Measurements from ENCODE around the gene XCR1. TPM values are rescaled to one million over a fixed set of nuclear protein-coding genes. Genes with fewer than 3 reads are reported as not detected.

Gene XCR1
- total and polyA plus RNA-seq, 4 donors = 0.26 to 0.63 TPM; not detected in 2

DNA sequence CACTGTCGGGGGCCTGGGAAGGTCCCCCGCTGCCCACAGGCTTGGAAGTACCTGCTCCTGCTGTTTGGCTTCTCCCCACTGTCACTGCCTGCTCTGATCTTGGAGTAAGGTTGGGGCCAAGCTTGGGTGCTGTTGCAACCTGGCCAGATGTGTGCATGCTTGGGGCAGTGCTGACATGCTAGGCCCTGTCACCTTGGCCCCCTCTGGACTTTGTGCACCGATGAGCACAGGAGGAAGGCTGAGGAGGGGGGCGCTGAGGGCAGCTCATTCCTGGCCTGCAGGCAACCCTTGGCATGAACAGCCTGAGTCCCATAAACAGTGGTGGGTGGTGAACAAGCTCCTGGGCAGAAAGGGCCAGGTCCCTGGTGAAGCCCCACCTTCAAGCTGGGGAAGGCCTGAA lies 4.0 kb upstream of the XCR1 start:
- DNase-seq (no peak), ATAC-seq (ENCODE audit: low FRiP score) (no peak)
- Histone ChIP-seq H3K4me1 (ENCODE audit: control insufficient read depth in 1 of 2, insufficient read depth in 2 of 2, low read length in 2 of 2) (no peaks in the 10 kb centered on the region), H3K36me3 (ENCODE audit: control insufficient read depth in 1 of 2, insufficient read depth in 2 of 2, low read length in 1 of 2) (no peaks in the 10 kb centered on the region), H3K4me3 (ENCODE audit: low read length in 2 of 2) (no peak overlapping the region), H3K27ac (ENCODE audit: low read depth in 1 of 2, low read length in 2 of 2) (no peak overlapping the region), H3K9me3 (ENCODE audit: control insufficient read depth, low read length) (peaks cover 2% of the 10 kb centered on the region), H3K27me3 (ENCODE audit: control insufficient read depth in 1 of 2, insufficient read depth in 2 of 2, low read length in 1 of 2) (peaks cover 0 to 1% of the 10 kb centered on the region in 2 donors)
- WGBS, 2 donors = 91 to 94% methylated on average over 4 of the region's 4 CpGs
- intact Hi-C loops (cut with DNase I) = no loop called here

DNA sequence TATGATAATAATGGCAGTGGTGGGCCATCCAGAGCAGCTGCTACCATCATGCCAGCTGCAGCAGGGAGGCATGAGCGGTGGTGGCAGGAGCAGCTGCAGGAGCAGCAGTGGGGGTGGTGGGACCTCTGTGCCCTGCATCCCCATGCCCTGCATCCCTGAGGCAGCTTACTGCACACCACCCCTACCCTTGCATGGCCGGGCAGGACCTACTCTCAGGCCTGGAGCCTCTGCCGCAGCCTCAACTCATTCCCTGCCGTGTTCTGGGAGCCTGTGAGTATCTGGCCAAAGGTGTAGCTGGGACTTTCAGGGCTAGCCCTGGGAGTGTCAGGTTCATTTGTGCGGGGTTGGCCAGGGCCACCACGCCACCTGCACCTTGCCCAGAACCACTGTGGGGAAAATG lies 3.3 kb upstream of the XCR1 start:
- 93 to 95% methylated on average over 6 of the region's 6 CpGs for WGBS, 2 donors
- no peak for ATAC-seq (ENCODE audit: low FRiP score)
- Histone ChIP-seq H3K4me3 (ENCODE audit: low read length in 2 of 2) (no peak overlapping the region), H3K36me3 (ENCODE audit: control insufficient read depth in 1 of 2, insufficient read depth in 2 of 2, low read length in 1 of 2) (no peaks in the 10 kb centered on the region), H3K27me3 (ENCODE audit: control insufficient read depth in 1 of 2, insufficient read depth in 2 of 2, low read length in 1 of 2) (peaks cover 0 to 1% of the 10 kb centered on the region in 2 donors), H3K27ac (ENCODE audit: low read depth in 1 of 2, low read length in 2 of 2) (no peak overlapping the region), H3K9me3 (ENCODE audit: control insufficient read depth, low read length) (peaks cover 2% of the 10 kb centered on the region), H3K4me1 (ENCODE audit: control insufficient read depth in 1 of 2, insufficient read depth in 2 of 2, low read length in 2 of 2) (no peaks in the 10 kb centered on the region)
- intact Hi-C loops (cut with DNase I) = no loop called here
- DNase-seq = no peak

DNA sequence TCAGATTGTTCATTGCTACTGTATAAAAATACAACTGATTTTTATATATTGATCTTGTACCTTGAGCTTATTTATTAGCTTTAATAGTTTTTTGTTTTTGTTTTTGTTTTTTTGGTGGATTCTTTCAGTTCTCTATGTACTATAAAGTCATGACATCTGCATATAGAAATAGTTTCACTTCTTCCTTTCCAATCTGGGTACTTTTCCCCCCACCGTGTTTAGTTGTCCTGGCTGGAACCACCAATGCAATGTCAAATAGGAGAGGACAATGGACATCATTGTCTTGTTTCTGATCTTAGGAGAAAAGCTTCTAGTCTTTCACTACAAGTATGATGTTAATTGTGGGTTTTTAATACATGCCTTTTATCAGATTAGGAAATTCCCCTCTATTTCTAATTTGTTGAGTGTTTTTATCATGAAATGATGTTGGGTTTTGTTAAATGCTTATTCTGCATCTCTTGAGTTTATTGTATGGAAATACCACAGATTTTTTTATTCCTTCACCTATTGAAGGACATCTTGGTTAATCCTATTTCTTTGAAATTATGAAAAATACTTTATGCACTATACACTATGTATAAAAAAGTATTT lies 2.8 kb upstream of the XCR1 start:
- ATAC-seq (ENCODE audit: low FRiP score) = no peak
- no peak for DNase-seq
- H3K9me3 ChIP-seq (ENCODE audit: control insufficient read depth, low read length) = peaks cover 2% of the 10 kb centered on the region
- no peaks in the 10 kb centered on the region for H3K4me1 ChIP-seq (ENCODE audit: control insufficient read depth in 1 of 2, insufficient read depth in 2 of 2, low read length in 2 of 2)
- intact Hi-C loops (cut with DNase I) = no loop called here
- no peak overlapping the region for H3K4me3 ChIP-seq (ENCODE audit: low read length in 2 of 2)
- no peaks in the 10 kb centered on the region for H3K27me3 ChIP-seq (ENCODE audit: control insufficient read depth in 1 of 2, insufficient read depth in 2 of 2, low read length in 1 of 2)
- WGBS, 2 donors = 86 to 88% methylated on average over 1 of the region's 1 CpG
- H3K36me3 ChIP-seq (ENCODE audit: control insufficient read depth in 1 of 2, insufficient read depth in 2 of 2, low read length in 1 of 2) = no peaks in the 10 kb centered on the region
- H3K27ac ChIP-seq (ENCODE audit: low read depth in 1 of 2, low read length in 2 of 2) = no peak overlapping the region

DNA sequence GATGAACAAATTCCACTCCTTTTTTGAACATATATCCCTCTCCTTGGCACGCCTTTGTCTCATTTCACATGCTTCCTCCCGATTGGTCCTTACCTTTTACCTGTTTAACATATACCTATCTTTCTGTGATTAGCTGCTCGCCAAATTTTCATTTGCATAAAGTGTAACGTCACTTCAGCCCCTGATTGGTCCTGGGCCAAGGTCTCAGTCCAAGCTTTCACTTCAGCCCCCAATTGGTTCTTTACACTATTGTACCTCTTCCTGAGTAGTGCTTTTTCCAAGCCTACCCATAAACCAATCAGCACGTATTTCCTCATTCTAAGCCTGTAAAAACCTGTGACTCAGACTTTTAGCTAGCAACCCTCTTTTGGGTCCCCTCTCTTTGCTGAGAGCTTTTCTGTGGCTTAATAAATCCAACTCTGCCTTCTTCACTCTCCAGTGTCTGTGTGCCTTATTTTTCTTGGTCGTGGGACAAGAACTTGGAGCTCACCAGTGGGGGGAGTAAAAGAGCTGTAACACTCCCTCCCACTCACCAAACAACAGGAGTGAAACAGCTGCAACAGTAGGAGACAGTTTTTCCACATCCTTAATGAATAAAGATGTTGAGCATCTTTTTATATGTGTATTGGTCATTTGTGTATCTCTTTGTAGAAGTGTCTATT lies 584 bp upstream of the XCR1 start:
- 81 to 84% methylated on average over 6 of the region's 6 CpGs for WGBS, 2 donors

DNA sequence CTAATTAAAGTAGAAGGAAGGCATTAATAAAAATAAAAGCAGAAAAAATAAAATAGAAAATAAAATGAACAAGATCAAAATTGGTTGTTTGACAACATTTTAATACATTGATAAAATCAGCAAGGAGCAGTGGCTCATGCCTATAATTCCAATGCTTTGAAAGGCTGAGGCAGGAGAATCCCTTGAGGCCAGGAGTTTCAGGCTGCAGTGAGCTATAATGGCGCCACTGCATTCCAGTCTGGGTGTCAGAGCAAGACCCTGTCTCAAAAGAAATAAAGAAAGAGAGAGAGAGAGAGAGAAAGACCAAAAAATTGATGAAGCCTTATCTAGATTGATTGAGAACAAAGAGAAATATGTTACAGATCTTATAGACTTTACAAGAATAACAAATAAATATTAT lies 2.1 kb downstream of the XCR1 start:
- no peak for DNase-seq

More for the DNA sequence above, 584 bp upstream of the XCR1 start:
- intact Hi-C loops (cut with DNase I) = no loop called here
- Histone ChIP-seq H3K27me3 (ENCODE audit: control insufficient read depth in 1 of 2, insufficient read depth in 2 of 2, low read length in 1 of 2) (no peaks in the 10 kb centered on the region), H3K27ac (ENCODE audit: low read depth in 1 of 2, low read length in 2 of 2) (no peak overlapping the region), H3K9me3 (ENCODE audit: control insufficient read depth, low read length) (peaks cover 2% of the 10 kb centered on the region), H3K36me3 (ENCODE audit: control insufficient read depth in 1 of 2, insufficient read depth in 2 of 2, low read length in 1 of 2) (no peaks in the 10 kb centered on the region), H3K4me3 (ENCODE audit: low read length in 2 of 2) (no peak overlapping the region), H3K4me1 (ENCODE audit: control insufficient read depth in 1 of 2, insufficient read depth in 2 of 2, low read length in 2 of 2) (no peaks in the 10 kb centered on the region)
- DNase-seq (no peak), ATAC-seq (ENCODE audit: low FRiP score) (no peak)

DNA sequence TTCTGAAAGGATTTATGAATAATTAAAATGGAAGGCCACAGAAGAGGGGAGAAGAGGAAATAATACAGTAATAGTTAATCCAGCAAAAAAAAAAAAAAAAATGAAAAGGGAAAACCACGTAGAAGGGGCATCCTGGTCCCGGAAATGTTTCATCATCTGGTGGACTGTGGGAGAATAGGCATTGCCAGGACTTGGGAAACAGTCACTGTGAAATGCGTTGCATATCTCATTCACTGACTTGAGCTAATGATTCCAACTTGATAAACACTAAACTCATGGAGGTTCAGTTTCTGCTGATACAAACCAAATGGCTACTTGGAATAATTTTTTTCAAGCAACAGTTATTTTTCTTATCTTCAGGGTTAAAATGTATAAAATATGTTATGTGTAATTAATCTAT lies 3.2 kb downstream of the XCR1 start:
- WGBS, 2 donors = 44 to 63% methylated on average over 3 of the region's 3 CpGs
- Histone ChIP-seq H3K36me3 (ENCODE audit: control insufficient read depth in 1 of 2, insufficient read depth in 2 of 2, low read length in 1 of 2) (no peaks in the 10 kb centered on the region), H3K4me3 (ENCODE audit: low read length in 2 of 2) (no peak overlapping the region), H3K9me3 (ENCODE audit: control insufficient read depth, low read length) (peaks cover 2% of the 10 kb centered on the region), H3K4me1 (ENCODE audit: control insufficient read depth in 1 of 2, insufficient read depth in 2 of 2, low read length in 2 of 2) (no peaks in the 10 kb centered on the region), H3K27ac (ENCODE audit: low read depth in 1 of 2, low read length in 2 of 2) (no peak overlapping the region), H3K27me3 (ENCODE audit: control insufficient read depth in 1 of 2, insufficient read depth in 2 of 2, low read length in 1 of 2) (no peaks in the 10 kb centered on the region)
- intact Hi-C loops (cut with DNase I) = no loop called here
- ATAC-seq (ENCODE audit: low FRiP score) (no peak), DNase-seq (no peak)

More for the DNA sequence above, 2.1 kb downstream of the XCR1 start:
- H3K27me3 ChIP-seq (ENCODE audit: control insufficient read depth in 1 of 2, insufficient read depth in 2 of 2, low read length in 1 of 2) = no peaks in the 10 kb centered on the region
- no peaks in the 10 kb centered on the region for H3K4me1 ChIP-seq (ENCODE audit: control insufficient read depth in 1 of 2, insufficient read depth in 2 of 2, low read length in 2 of 2)
- intact Hi-C loops (cut with DNase I) = no loop called here
- H3K9me3 ChIP-seq (ENCODE audit: control insufficient read depth, low read length) = peaks cover 2% of the 10 kb centered on the region
- ATAC-seq (ENCODE audit: low FRiP score) = no peak
- H3K4me3 ChIP-seq (ENCODE audit: low read length in 2 of 2) = no peak overlapping the region
- no peaks in the 10 kb centered on the region for H3K36me3 ChIP-seq (ENCODE audit: control insufficient read depth in 1 of 2, insufficient read depth in 2 of 2, low read length in 1 of 2)
- H3K27ac ChIP-seq (ENCODE audit: low read depth in 1 of 2, low read length in 2 of 2) = no peak overlapping the region
- 43 to 50% methylated on average over 1 of the region's 1 CpG for WGBS, 2 donors

DNA sequence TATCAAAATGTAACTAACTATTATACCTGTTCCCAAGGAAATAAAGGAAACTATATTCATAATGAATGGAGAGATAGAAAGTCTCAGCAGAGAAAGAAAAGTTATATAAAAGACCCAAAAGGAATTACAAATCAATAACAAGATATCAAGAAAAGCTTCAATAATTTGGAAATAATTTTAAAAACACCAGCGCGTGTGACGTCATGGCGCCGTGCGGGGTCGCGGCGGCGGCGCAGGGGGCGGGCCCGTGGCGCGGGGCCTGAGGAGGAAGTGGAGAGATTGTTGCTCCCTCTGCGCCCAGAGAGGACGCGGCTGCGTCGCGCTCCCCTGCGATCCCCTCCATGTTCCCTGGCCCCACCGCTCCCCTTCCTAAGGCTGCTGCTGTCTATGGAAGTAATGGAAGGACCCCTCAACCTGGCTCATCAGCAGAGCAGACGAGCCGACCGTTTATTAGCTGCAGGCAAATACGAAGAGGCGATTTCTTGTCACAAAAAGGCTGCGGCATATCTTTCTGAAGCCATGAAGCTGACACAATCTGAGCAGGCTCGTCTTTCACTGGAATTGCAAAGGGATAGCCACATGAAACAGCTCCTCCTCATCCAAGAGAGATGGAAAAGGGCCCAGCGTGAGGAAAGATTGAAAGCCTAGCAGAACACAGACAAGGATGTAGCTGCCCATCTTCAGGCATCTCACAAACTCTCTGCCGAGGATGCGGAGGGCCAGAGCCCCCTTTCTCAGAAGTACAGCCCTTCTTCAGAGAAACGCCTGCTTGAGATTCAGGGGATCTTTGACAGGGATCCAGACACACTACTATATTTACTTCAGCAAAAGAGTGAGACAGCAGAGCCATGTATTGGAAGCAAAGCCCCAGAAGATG lies 4.1 kb downstream of the XCR1 start:
- H3K4me1 ChIP-seq (ENCODE audit: control insufficient read depth in 1 of 2, insufficient read depth in 2 of 2, low read length in 2 of 2) = no peaks in the 10 kb centered on the region
- 92% methylated on average over 34 of the region's 34 CpGs for WGBS, 2 donors
- H3K27ac ChIP-seq (ENCODE audit: low read depth in 1 of 2, low read length in 2 of 2) = no peak overlapping the region
- ATAC-seq (ENCODE audit: low FRiP score) = no peak
- peaks cover 2% of the 10 kb centered on the region for H3K9me3 ChIP-seq (ENCODE audit: control insufficient read depth, low read length)
- no peak overlapping the region for H3K4me3 ChIP-seq (ENCODE audit: low read length in 2 of 2)
- H3K27me3 ChIP-seq (ENCODE audit: control insufficient read depth in 1 of 2, insufficient read depth in 2 of 2, low read length in 1 of 2) = no peaks in the 10 kb centered on the region
- no peaks in the 10 kb centered on the region for H3K36me3 ChIP-seq (ENCODE audit: control insufficient read depth in 1 of 2, insufficient read depth in 2 of 2, low read length in 1 of 2)
- DNase-seq = no peak
- intact Hi-C loops (cut with DNase I) = no loop called here

DNA sequence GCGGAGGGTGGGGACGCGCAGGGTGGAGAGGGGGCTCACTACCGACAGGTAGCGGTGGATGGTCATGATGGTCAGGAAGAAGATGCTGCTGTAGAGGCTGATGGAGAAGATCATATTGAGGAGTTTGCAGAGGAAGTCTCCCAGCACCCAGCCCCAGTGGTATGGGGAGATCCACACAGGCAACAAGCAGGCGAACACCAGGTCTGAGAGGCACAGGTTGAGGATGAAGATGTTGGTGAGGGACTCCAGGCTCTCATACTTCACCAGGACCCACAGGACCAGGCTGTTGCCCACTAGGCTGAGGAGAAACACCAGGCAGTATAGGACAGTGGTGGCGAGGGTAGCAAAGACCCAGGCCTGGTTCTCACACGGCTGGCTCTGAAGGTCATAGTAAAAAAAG lies 5.8 kb downstream of the XCR1 start:
- DNase-seq = no peak
- no peaks in the 10 kb centered on the region for H3K27me3 ChIP-seq (ENCODE audit: control insufficient read depth in 1 of 2, insufficient read depth in 2 of 2, low read length in 1 of 2)
- H3K4me1 ChIP-seq (ENCODE audit: control insufficient read depth in 1 of 2, insufficient read depth in 2 of 2, low read length in 2 of 2) = no peaks in the 10 kb centered on the region
- H3K27ac ChIP-seq (ENCODE audit: low read depth in 1 of 2, low read length in 2 of 2) = no peak overlapping the region
- no peak for ATAC-seq (ENCODE audit: low FRiP score)
- 95 to 96% methylated on average over 8 of the region's 8 CpGs for WGBS, 2 donors
- no peaks in the 10 kb centered on the region for H3K36me3 ChIP-seq (ENCODE audit: control insufficient read depth in 1 of 2, insufficient read depth in 2 of 2, low read length in 1 of 2)
- H3K4me3 ChIP-seq (ENCODE audit: low read length in 2 of 2) = no peak overlapping the region
- no peaks in the 10 kb centered on the region for H3K9me3 ChIP-seq (ENCODE audit: control insufficient read depth, low read length)
- intact Hi-C loops (cut with DNase I) = no loop called here
